GM23338 (cell line): ENCODE results near the gene RIMKLB. TPM values are rescaled to one million over a fixed set of nuclear protein-coding genes. Genes with fewer than 3 reads are reported as not detected.

Source experiments
- ATAC-seq: fragments of 200-7000 bp; cut with Tn5 transposase; 3 replicates; pipeline ENCODE4 v1.9.1; 2020
- DNase-seq: peaks from one replicate; pipeline ENCODE4 v3.0.0-alpha.2; 2015; ENCODE audit warnings: low spot score
- H2AFZ ChIP-seq: fragments of 200-600 bp; sonication (generic); 2 replicates; pipeline ENCODE4 v1.8.0; 2016; ENCODE audit warnings: antibody characterized with exemption, mild to moderate bottlenecking, moderate library complexity
- H3F3A ChIP-seq: fragments of 200-600 bp; sonication (generic); replicated peaks from 2 replicates; pipeline ENCODE4 v1.8.0; 2017; ENCODE audit warnings: antibody characterized with exemption, mixed run types, low read depth
- H3K27ac ChIP-seq: fragments of 200-600 bp; sonication (generic); 2 replicates; pipeline ENCODE4 v1.6.1; 2016; ENCODE audit warnings: low read depth
- H3K27me3 ChIP-seq: fragments of 200-600 bp; sonication (generic); 2 replicates; pipeline ENCODE4 v1.8.0; 2016; ENCODE audit warnings: mild to moderate bottlenecking, mixed run types, moderate library complexity; ENCODE audit not compliant: insufficient read depth
- H3K36me3 ChIP-seq: fragments of 200-600 bp; sonication (generic); 2 replicates; pipeline ENCODE4 v1.8.0; 2016; ENCODE audit warnings: mild to moderate bottlenecking; ENCODE audit not compliant: insufficient read depth
- H3K4me1 ChIP-seq: fragments of 200-600 bp; sonication (generic); 2 replicates; pipeline ENCODE4 v1.8.0; 2016; ENCODE audit warnings: mild to moderate bottlenecking, moderate library complexity; ENCODE audit not compliant: insufficient read depth
- H3K4me2 ChIP-seq: fragments of 200-600 bp; sonication (generic); 2 replicates; pipeline ENCODE4 v1.7.1; 2017; ENCODE audit warnings: mixed run types
- H3K4me3 ChIP-seq: fragments of 200-600 bp; sonication (generic); 2 replicates; pipeline ENCODE4 v1.6.1; 2016; ENCODE audit warnings: mixed run types
- H3K79me2 ChIP-seq: fragments of 200-600 bp; sonication (generic); replicated peaks from 2 replicates; pipeline ENCODE4 v1.8.0; 2017; ENCODE audit warnings: mild to moderate bottlenecking; ENCODE audit not compliant: insufficient read depth
- H3K9me2 ChIP-seq: fragments of 200-600 bp; sonication (generic); 2 replicates; pipeline ENCODE4 v1.8.0; 2017; ENCODE audit not compliant: insufficient read depth
- H4K20me1 ChIP-seq: fragments of 200-600 bp; sonication (generic); replicated peaks from 2 replicates; pipeline ENCODE4 v1.8.0; 2017; ENCODE audit warnings: mild to moderate bottlenecking; ENCODE audit not compliant: insufficient read depth
- H3K27ac Mint-ChIP-seq: 2 replicates; pipeline ENCODE4 v1.8.0; 2020; ENCODE audit warnings: inconsistent platforms, mild to moderate bottlenecking, moderate library complexity, mixed read lengths
- H3K27me3 Mint-ChIP-seq: 3 replicates; pipeline ENCODE4 v1.8.0; 2022; ENCODE audit warnings: low read depth, mild to moderate bottlenecking, moderate library complexity, mixed read lengths, inconsistent platforms; ENCODE audit not compliant: insufficient read depth, poor library complexity
- H3K36me3 Mint-ChIP-seq: 3 replicates; pipeline ENCODE4 v1.8.0; 2021; ENCODE audit warnings: low read depth, mild to moderate bottlenecking, inconsistent platforms, moderate library complexity, mixed read lengths
- H3K4me1 Mint-ChIP-seq: 3 replicates; pipeline ENCODE4 v1.8.0; 2020; ENCODE audit warnings: mild to moderate bottlenecking, inconsistent platforms, mixed read lengths
- H3K4me3 Mint-ChIP-seq: 3 replicates; pipeline ENCODE4 v1.8.0; 2021; ENCODE audit warnings: moderate library complexity, mild to moderate bottlenecking, inconsistent platforms, mixed read lengths
- H3K9me3 Mint-ChIP-seq: 3 replicates; pipeline ENCODE4 v1.8.0; 2020; ENCODE audit warnings: moderate library complexity, mild to moderate bottlenecking, inconsistent platforms, mixed read lengths
- ETS1 ChIP-seq: IDR thresholded peaks from 2 replicates; pipeline ENCODE4 v1.6.1; 2016; ENCODE audit warnings: antibody characterized with exemption
- EZH2 ChIP-seq: fragments of 200-600 bp; sonication (generic); IDR thresholded peaks from one replicate; pipeline ENCODE4 v1.8.0; 2017; ENCODE audit warnings: antibody characterized with exemption, mild to moderate bottlenecking, low read depth; ENCODE audit not compliant: unreplicated experiment
- JUNB ChIP-seq: IDR thresholded peaks from one replicate; pipeline ENCODE4 v1.6.1; 2016; ENCODE audit warnings: antibody characterized with exemption; ENCODE audit not compliant: unreplicated experiment
- NANOG ChIP-seq: IDR thresholded peaks from 2 replicates; pipeline ENCODE4 v1.6.1; 2016; ENCODE audit warnings: antibody characterized with exemption, borderline replicate concordance
- POLR2AphosphoS5 ChIP-seq: IDR thresholded peaks from 2 replicates; pipeline ENCODE4 v1.6.1; 2016; ENCODE audit warnings: antibody characterized with exemption, low read depth
- REST ChIP-seq: IDR thresholded peaks from one replicate; pipeline ENCODE4 v1.6.1; 2018; ENCODE audit warnings: antibody characterized with exemption; ENCODE audit not compliant: unreplicated experiment
- STAT1 ChIP-seq: IDR thresholded peaks from one replicate; pipeline ENCODE4 v1.6.1; 2016; ENCODE audit warnings: antibody characterized with exemption; ENCODE audit not compliant: unreplicated experiment
- ZNF114 ChIP-seq: fragments of 250-450 bp; sonication (Bioruptor Pico); IDR thresholded peaks from 2 replicates; pipeline ENCODE4 v1.5.0; 2020; ENCODE audit warnings: mild to moderate bottlenecking, moderate library complexity
- ZNF462 ChIP-seq: fragments of 250-450 bp; sonication (Bioruptor Pico); IDR thresholded peaks from 2 replicates; pipeline ENCODE4 v1.5.0; 2020; ENCODE audit warnings: mild to moderate bottlenecking, moderate library complexity
- polyA plus RNA-seq: library from polyadenylated mRNA; unstranded; fragments of >200 nt; fragmentation: Nextera tagmentation; extraction: Ambion mirVana; gene quantifications from 2 replicates; pipeline ENCODE4 v1.2.1, GENCODE V29; 2016
- total RNA-seq: library from RNA; depleted of rRNA; stranded (reverse); fragments of >200 nt; shearing (Covaris generic); gene quantifications from 2 replicates; pipeline ENCODE4 v1.2.3, GENCODE V29; 2014
- TF ChIP-seq, protein P1 (sequence below), 2 experiments: fragments of 200-600 bp in 1 of 2; sonication (generic) in 1 of 2; conservative IDR thresholded peaks; 2 replicates each; pipeline versions ENCODE4 v1.5.1 to v1.6.1; 2016 to 2017; ENCODE audit warnings: antibody characterized with exemption in 2 of 2, low read depth in 2 of 2, mild to moderate bottlenecking in 2 of 2, moderate library complexity in 1 of 2

Gene RIMKLB
- total and polyA plus RNA-seq, 2 experiments from 2014 or later = 87.0 to 104 TPM

- Histone ChIP-seq H3K79me2 (peaks cover 14% of the 10 kb centered on the region; the same call in 1 of the 2 replicates), H3F3A (peaks cover 5% of the 10 kb centered on the region), H4K20me1 (no peaks in the 10 kb centered on the region), H3K36me3 (no peaks in the 10 kb centered on the region), H3K4me2 (peak overlapping the region; percentile 41; the same call in 1 of the 2 replicates), H3K4me1 (peaks cover 31% of the 10 kb centered on the region), H3K4me3 (peak overlapping the region; percentile 24; the same call in 1 of the 2 replicates), H3K9me2 (no peaks in the 10 kb centered on the region), H2AFZ (no peak overlapping the region), H3K27me3 (no peaks in the 10 kb centered on the region), H3K27ac (peak overlapping the region; percentile 56; the same call in 1 of the 2 replicates)
- ATAC-seq (peak; percentile 77), DNase-seq (peak; percentile 93)
- Mint-ChIP-seq H3K4me1 (peaks cover 39% of the 10 kb centered on the region), H3K9me3 (peaks cover 19% of the 10 kb centered on the region), H3K4me3 (peak overlapping the region; percentile 62), H3K36me3 (peaks cover 30% of the 10 kb centered on the region), H3K27ac (peak overlapping the region; percentile 49), H3K27me3 (peaks cover 14% of the 10 kb centered on the region)
- TF ChIP-seq, protein P1, sequence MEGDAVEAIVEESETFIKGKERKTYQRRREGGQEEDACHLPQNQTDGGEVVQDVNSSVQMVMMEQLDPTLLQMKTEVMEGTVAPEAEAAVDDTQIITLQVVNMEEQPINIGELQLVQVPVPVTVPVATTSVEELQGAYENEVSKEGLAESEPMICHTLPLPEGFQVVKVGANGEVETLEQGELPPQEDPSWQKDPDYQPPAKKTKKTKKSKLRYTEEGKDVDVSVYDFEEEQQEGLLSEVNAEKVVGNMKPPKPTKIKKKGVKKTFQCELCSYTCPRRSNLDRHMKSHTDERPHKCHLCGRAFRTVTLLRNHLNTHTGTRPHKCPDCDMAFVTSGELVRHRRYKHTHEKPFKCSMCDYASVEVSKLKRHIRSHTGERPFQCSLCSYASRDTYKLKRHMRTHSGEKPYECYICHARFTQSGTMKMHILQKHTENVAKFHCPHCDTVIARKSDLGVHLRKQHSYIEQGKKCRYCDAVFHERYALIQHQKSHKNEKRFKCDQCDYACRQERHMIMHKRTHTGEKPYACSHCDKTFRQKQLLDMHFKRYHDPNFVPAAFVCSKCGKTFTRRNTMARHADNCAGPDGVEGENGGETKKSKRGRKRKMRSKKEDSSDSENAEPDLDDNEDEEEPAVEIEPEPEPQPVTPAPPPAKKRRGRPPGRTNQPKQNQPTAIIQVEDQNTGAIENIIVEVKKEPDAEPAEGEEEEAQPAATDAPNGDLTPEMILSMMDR (conservative IDR thresholded peaks at IDR 0.05; ENCODE audit: low read depth in 2 of 2) = peak; percentile 98 to 100
- TF ChIP-seq JUNB = no peak
- no peak for TF ChIP-seq ZNF114 (CRISPR knock-in tag)
- no peak for TF ChIP-seq ETS1
- no peak for TF ChIP-seq EZH2
- no peak for TF ChIP-seq NANOG
- no peak for TF ChIP-seq REST
- TF ChIP-seq STAT1 = no peak
- TF ChIP-seq POLR2AphosphoS5 = no peak
- TF ChIP-seq ZNF462 = 0 out of 2 replicates have a peak, but pooled peaks have one; percentile 11
These were observed 125.9 kb downstream of the RIMKLB start for GRCh38 chr12:8823565-8824300.
